CD14-positive monocyte (primary cell): ENCODE data around the gene TOR1AIP1. TPM values are rescaled to one million over a fixed set of nuclear protein-coding genes. Genes with fewer than 3 reads are reported as not detected.
A peak's percentile ranks its signal among the peaks of the same experiment; 100 is the strongest.

Source experiments
- DNase-seq, 3 donors: peaks; one replicate each; pipeline ENCODE4 v3.0.0-alpha.2; 2011 to 2022
- H2AFZ ChIP-seq: 2 replicates; pipeline ENCODE4 v1.6.0; 2012; ENCODE audit warnings: mild to moderate bottlenecking, low read depth, low read length, inconsistent platforms; ENCODE audit not compliant: insufficient read depth, poor library complexity, severe bottlenecking
- H3K27ac ChIP-seq, 2 donors: 1 replicate in 1 of 2; 2 replicates in 1 of 2; pipeline ENCODE4 v1.5.1; 2012 to 2013; ENCODE audit warnings: low read length in 2 of 2, control low read depth in 1 of 2, inconsistent platforms in 1 of 2, low read depth in 1 of 2, mild to moderate bottlenecking in 1 of 2
- H3K27me3 ChIP-seq, 2 donors: one replicate each; pipeline versions ENCODE4 v1.6.0 to v1.6.1; 2011 to 2013; ENCODE audit warnings: low read length in 2 of 2; ENCODE audit not compliant: control insufficient read depth in 2 of 2, insufficient read depth in 2 of 2
- H3K36me3 ChIP-seq, 2 donors: replicated peaks in 1 of 2; 1 replicate in 1 of 2; 2 replicates in 1 of 2; pipeline versions ENCODE4 v1.5.1 to v1.6.1; 2012 to 2013; ENCODE audit warnings: low read length in 2 of 2, control low read depth in 1 of 2, inconsistent platforms in 1 of 2, mild to moderate bottlenecking in 1 of 2; ENCODE audit not compliant: insufficient read depth in 2 of 2, control insufficient read depth in 1 of 2
- H3K4me1 ChIP-seq, 2 donors: 1 replicate in 1 of 2; 2 replicates in 1 of 2; pipeline versions ENCODE4 v1.5.1 to v1.6.1; 2012 to 2013; ENCODE audit warnings: low read length in 2 of 2, control low read depth in 1 of 2, inconsistent platforms in 1 of 2, mild to moderate bottlenecking in 1 of 2, moderate library complexity in 1 of 2; ENCODE audit not compliant: insufficient read depth in 2 of 2, control insufficient read depth in 1 of 2
- H3K4me2 ChIP-seq: replicated peaks from 2 replicates; pipeline ENCODE3; 2012; ENCODE audit warnings: low read length, moderate library complexity, mild to moderate bottlenecking; ENCODE audit not compliant: poor library complexity, severe bottlenecking; ENCODE audit errors: extremely low read depth
- H3K4me3 ChIP-seq, 3 experiments: fragments of 200-600 bp in 1 of 3; sonication (generic) in 1 of 3; replicated peaks in 1 of 3; 1 replicate in 2 of 3; 2 replicates in 1 of 3; pipeline ENCODE4 v1.5.1; 2011 to 2013; ENCODE audit warnings: low read length in 3 of 3, mild to moderate bottlenecking in 3 of 3, control low read depth in 2 of 3, low read depth in 2 of 3, inconsistent platforms in 1 of 3, moderate library complexity in 1 of 3
- H3K79me2 ChIP-seq: 2 replicates; pipeline ENCODE4 v1.6.0; 2012; ENCODE audit warnings: mild to moderate bottlenecking, control low read depth, inconsistent platforms, low read length, moderate library complexity; ENCODE audit not compliant: insufficient read depth
- H3K9ac ChIP-seq: 2 replicates; pipeline ENCODE4 v1.6.0; 2017; ENCODE audit warnings: low read length, mild to moderate bottlenecking; ENCODE audit not compliant: insufficient read depth, poor library complexity, severe bottlenecking
- H3K9me3 ChIP-seq, 2 donors: replicated peaks in 1 of 2; 1 replicate in 1 of 2; 2 replicates in 1 of 2; pipeline versions ENCODE4 v1.5.1 to v1.6.1; 2012 to 2013; ENCODE audit warnings: low read length in 2 of 2, control low read depth in 1 of 2; ENCODE audit not compliant: control insufficient read depth in 1 of 2, insufficient read depth in 1 of 2
- H4K20me1 ChIP-seq: 2 replicates; pipeline ENCODE4 v1.6.0; 2012; ENCODE audit warnings: mild to moderate bottlenecking, low read length, control low read depth, moderate library complexity; ENCODE audit not compliant: insufficient read depth
- H3K27ac Mint-ChIP-seq, 7 donors: one replicate each; pipeline ENCODE4 v1.8.0; 2020; ENCODE audit warnings: mild to moderate bottlenecking in 7 of 7, mixed read lengths in 7 of 7, moderate library complexity in 6 of 7, inconsistent platforms in 2 of 7
- H3K27me3 Mint-ChIP-seq, 3 donors: one replicate each; pipeline ENCODE4 v1.8.0; 2021 to 2022; ENCODE audit warnings: low read depth in 3 of 3, mild to moderate bottlenecking in 3 of 3, mixed read lengths in 3 of 3, moderate library complexity in 3 of 3, inconsistent platforms in 1 of 3
- H3K36me3 Mint-ChIP-seq, 2 donors: one replicate each; pipeline ENCODE4 v1.8.0; 2020; ENCODE audit warnings: mixed read lengths in 2 of 2, inconsistent platforms in 1 of 2, mild to moderate bottlenecking in 1 of 2
- H3K4me1 Mint-ChIP-seq: one replicate; pipeline ENCODE4 v1.8.0; 2020; ENCODE audit warnings: mild to moderate bottlenecking, mixed read lengths
- H3K4me3 Mint-ChIP-seq, 2 donors: one replicate each; pipeline ENCODE4 v1.8.0; 2020; ENCODE audit warnings: mild to moderate bottlenecking in 2 of 2, mixed read lengths in 2 of 2, moderate library complexity in 1 of 2
- H3K9me3 Mint-ChIP-seq, 7 donors: one replicate each; pipeline ENCODE4 v1.8.0; 2020 to 2022; ENCODE audit warnings: mixed read lengths in 7 of 7, mild to moderate bottlenecking in 6 of 7, moderate library complexity in 6 of 7, inconsistent platforms in 2 of 7
- CTCF ChIP-seq: fragments of 200-600 bp; IDR thresholded peaks from one replicate; pipeline ENCODE4 v1.8.0; 2022; ENCODE audit warnings: antibody characterized with exemption, mild to moderate bottlenecking
- WGBS: methylation state at CpG from one replicate; pipeline ENCODE4 v1.1.5; 2013; ENCODE audit warnings: missing lambda C conversion rate; ENCODE audit not compliant: insufficient coverage; 5-methylcytosine and 5-hydroxymethylcytosine counted together
- intact Hi-C, 2 donors: fragments of 100-400 bp; cut with micrococcal nuclease; formaldehyde crosslinking; loops; one replicate each; pipeline versions ENCODE4 v1.15.0 to v1.15.1; 2023
- polyA plus RNA-seq, 3 donors: library from polyadenylated mRNA; depleted of rRNA in 1 of 3; unstranded in 2 of 3; stranded (reverse) in 1 of 3; fragments of 300-500 nt in 2 of 3; fragments of >200 nt in 1 of 3; fragmentation: Illumina TruSeq in 2 of 3; gene quantifications; 1 replicate in 2 of 3; 2 replicates in 1 of 3; pipeline ENCODE4 v1.2.3, GENCODE V29; 2012 to 2021

TOR1AIP1 gene
- polyA plus RNA-seq, 3 donors = 18.8 to 114 (median 77.5) TPM

DNA sequence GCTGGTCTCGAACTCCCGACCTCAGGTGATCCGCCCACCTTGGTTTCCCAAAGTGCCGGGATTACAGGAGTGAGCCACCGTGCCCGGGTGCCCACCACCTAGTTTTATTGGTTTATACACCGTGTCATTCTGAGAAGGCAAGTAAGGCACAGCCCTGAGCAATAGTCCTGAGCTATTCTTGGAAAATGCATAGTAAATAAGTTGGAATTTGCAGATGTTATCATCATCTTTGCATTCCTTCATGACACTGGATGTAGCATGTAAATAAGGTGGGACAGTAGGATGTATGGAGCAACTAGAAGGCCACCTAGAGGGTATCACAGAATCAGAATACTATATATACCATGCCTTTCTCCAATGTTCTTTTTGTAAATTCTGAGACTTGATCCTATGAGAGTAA, 15.5 kb upstream of the TOR1AIP1 start:
- no peaks in the 10 kb centered on the region for H3K9me3 ChIP-seq
- H3K27ac ChIP-seq = no peak overlapping the region
- Mint-ChIP-seq H3K4me1 (peaks cover 7% of the 10 kb centered on the region), H3K4me3 (no peak overlapping the region), H3K9me3 (no peaks in the 10 kb centered on the region), H3K27me3 (peaks cover 0 to 3% (median 0%) of the 10 kb centered on the region in 3 donors), H3K36me3 (peaks cover 51 to 73% of the 10 kb centered on the region in 2 donors), H3K27ac (no peak overlapping the region)
- H3K36me3 ChIP-seq = peaks cover 40 to 88% of the 10 kb centered on the region in 2 donors
- no peak overlapping the region for H3K4me3 ChIP-seq
- no peak for TF ChIP-seq CTCF
- H3K9ac ChIP-seq = no peak overlapping the region
- H4K20me1 ChIP-seq = peaks cover 60% of the 10 kb centered on the region
- intact Hi-C loops = no loop called here
- 99% methylated on average over 6 of the region's 7 CpGs for WGBS
- no peaks in the 10 kb centered on the region for H3K27me3 ChIP-seq
- no peak overlapping the region for H3K4me2 ChIP-seq
- H2AFZ ChIP-seq = no peak overlapping the region
- no peaks in the 10 kb centered on the region for H3K4me1 ChIP-seq
- no peak for DNase-seq
- peaks cover 59% of the 10 kb centered on the region for H3K79me2 ChIP-seq

GRCh38 chr1:179867493-179868330, 14.4 kb upstream of the TOR1AIP1 start:
- Mint-ChIP-seq H3K9me3 (no peaks in the 10 kb centered on the region), H3K27ac (peak overlapping the region in 4 of 7 donors; percentile 21 to 67 (median 42)), H3K27me3 (peaks cover 0 to 3% (median 0%) of the 10 kb centered on the region in 3 donors), H3K36me3 (peaks cover 50 to 71% of the 10 kb centered on the region in 2 donors), H3K4me1 (peaks cover 16% of the 10 kb centered on the region), H3K4me3 (no peak overlapping the region)
- peaks cover 64% of the 10 kb centered on the region for H4K20me1 ChIP-seq
- H3K36me3 ChIP-seq = peaks cover 36 to 77% of the 10 kb centered on the region in 2 donors
- intact Hi-C loops = no loop called here
- peaks cover 70% of the 10 kb centered on the region for H3K79me2 ChIP-seq
- H3K9me3 ChIP-seq = no peaks in the 10 kb centered on the region
- no peak overlapping the region for H3K27ac ChIP-seq
- H3K27me3 ChIP-seq = no peaks in the 10 kb centered on the region
- WGBS = 20% methylated on average over 1 of the region's 1 CpG
- H3K4me2 ChIP-seq = no peak overlapping the region
- DNase-seq = peak in 2 of 3 donors; percentile 41
- TF ChIP-seq CTCF = peak; percentile 73
- no peak overlapping the region for H3K4me3 ChIP-seq
- no peak overlapping the region for H2AFZ ChIP-seq
- H3K9ac ChIP-seq = no peak overlapping the region
- no peaks in the 10 kb centered on the region for H3K4me1 ChIP-seq
